RWPE2 (cell line): Measurements from ENCODE around the gene TOMM7.

Source experiments
- ATAC-seq: fragments of 200-7000 bp; cut with Tn5 transposase; 3 replicates; pipeline ENCODE4 v1.9.1; 2021; ENCODE audit warnings: low read depth
- DNase-seq: peaks from one replicate; pipeline ENCODE4 v3.0.0-alpha.2; 2020; ENCODE audit warnings: low spot score
- H3K27ac ChIP-seq: fragments of 450-650 bp; 2 replicates; pipeline ENCODE4 v1.5.1; 2017; ENCODE audit warnings: mild to moderate bottlenecking; ENCODE audit not compliant: poor library complexity, severe bottlenecking
- H3K27me3 ChIP-seq: fragments of 250-450 bp; sonication (Bioruptor Pico); 2 replicates; pipeline ENCODE4 v1.5.1; 2021; ENCODE audit warnings: mild to moderate bottlenecking, moderate library complexity; ENCODE audit not compliant: insufficient read depth, poor library complexity, severe bottlenecking
- H3K36me3 ChIP-seq: fragments of 250-450 bp; sonication (Bioruptor Pico); 2 replicates; pipeline ENCODE4 v1.5.1; 2020; ENCODE audit warnings: low read depth, mild to moderate bottlenecking, moderate library complexity
- H3K4me1 ChIP-seq: fragments of 250-450 bp; sonication (Bioruptor Pico); 2 replicates; pipeline ENCODE4 v1.5.1; 2021; ENCODE audit warnings: mild to moderate bottlenecking, moderate library complexity; ENCODE audit not compliant: insufficient read depth, poor library complexity, severe bottlenecking
- H3K4me3 ChIP-seq: fragments of 250-450 bp; sonication (Bioruptor Pico); 2 replicates; pipeline ENCODE4 v1.5.1; 2021; ENCODE audit warnings: mild to moderate bottlenecking, moderate library complexity; ENCODE audit not compliant: severe bottlenecking
- H3K9me3 ChIP-seq: fragments of 250-450 bp; sonication (Bioruptor Pico); 2 replicates; pipeline ENCODE4 v1.5.1; 2021; ENCODE audit warnings: mild to moderate bottlenecking, moderate library complexity; ENCODE audit not compliant: severe bottlenecking
- CTCF ChIP-seq: fragments of 450-650 bp; IDR thresholded peaks from one replicate; pipeline ENCODE4 v1.5.1; 2017; ENCODE audit warnings: mild to moderate bottlenecking, moderate library complexity; ENCODE audit not compliant: poor library complexity, severe bottlenecking

The TOMM7 gene

GRCh38 chr7:22814261-22815208 is 8.1 kb downstream of the TOMM7 start:
- TF ChIP-seq CTCF = no peak
- H3K36me3 ChIP-seq = peaks cover 60% of the 10 kb centered on the region
- H3K4me1 ChIP-seq = peaks cover 4% of the 10 kb centered on the region

GRCh38 chr7:22812353-22812752 is 10.3 kb downstream of the TOMM7 start:
- peaks cover 4% of the 10 kb centered on the region for H3K4me1 ChIP-seq
- H3K9me3 ChIP-seq = no peaks in the 10 kb centered on the region
- peaks cover 49% of the 10 kb centered on the region for H3K36me3 ChIP-seq
- DNase-seq (no peak), ATAC-seq (no peak)
- H3K27me3 ChIP-seq = no peaks in the 10 kb centered on the region
- H3K27ac ChIP-seq = no peak overlapping the region
- no peak overlapping the region for H3K4me3 ChIP-seq
- no peak for TF ChIP-seq CTCF

More at GRCh38 chr7:22814261-22815208, 8.1 kb downstream of the TOMM7 start:
- no peak overlapping the region for H3K4me3 ChIP-seq
- ATAC-seq (peak; percentile 67; the same call in 2 of the 3 replicates), DNase-seq (no peak)
- no peaks in the 10 kb centered on the region for H3K9me3 ChIP-seq
- H3K27ac ChIP-seq = no peak overlapping the region
- no peaks in the 10 kb centered on the region for H3K27me3 ChIP-seq

- no peaks in the 10 kb centered on the region for H3K9me3 ChIP-seq
- no peak overlapping the region for H3K27ac ChIP-seq
- DNase-seq (no peak), ATAC-seq (no peak)
- peaks cover 4% of the 10 kb centered on the region for H3K4me1 ChIP-seq
- no peaks in the 10 kb centered on the region for H3K27me3 ChIP-seq
- no peak overlapping the region for H3K4me3 ChIP-seq
- H3K36me3 ChIP-seq = peaks cover 43% of the 10 kb centered on the region
- no peak for TF ChIP-seq CTCF
Observed at GRCh38 chr7:22811746-22812280, 10.8 kb downstream of the TOMM7 start.

GRCh38 chr7:22810843-22811242 is 11.8 kb downstream of the TOMM7 start:
- Histone ChIP-seq H3K4me1 (peaks cover 4% of the 10 kb centered on the region), H3K27ac (no peak overlapping the region), H3K27me3 (no peaks in the 10 kb centered on the region), H3K9me3 (no peaks in the 10 kb centered on the region), H3K4me3 (no peak overlapping the region), H3K36me3 (peaks cover 34% of the 10 kb centered on the region)
- no peak for ATAC-seq
- no peak for TF ChIP-seq CTCF
- no peak for DNase-seq
